22Rv1 (cell line): ENCODE results near the gene KMT5C.

Experiments used
- ZFX ChIP-seq: fragments of 450-650 bp; IDR thresholded peaks from 2 replicates; pipeline ENCODE4 v1.6.1; 2017; ENCODE audit warnings: antibody characterized with exemption, borderline replicate concordance
- TF ChIP-seq, protein P1 (sequence below): fragments of 450-650 bp; IDR thresholded peaks from 2 replicates; pipeline ENCODE4 v1.5.1; 2017; ENCODE audit warnings: mild to moderate bottlenecking

DNA sequence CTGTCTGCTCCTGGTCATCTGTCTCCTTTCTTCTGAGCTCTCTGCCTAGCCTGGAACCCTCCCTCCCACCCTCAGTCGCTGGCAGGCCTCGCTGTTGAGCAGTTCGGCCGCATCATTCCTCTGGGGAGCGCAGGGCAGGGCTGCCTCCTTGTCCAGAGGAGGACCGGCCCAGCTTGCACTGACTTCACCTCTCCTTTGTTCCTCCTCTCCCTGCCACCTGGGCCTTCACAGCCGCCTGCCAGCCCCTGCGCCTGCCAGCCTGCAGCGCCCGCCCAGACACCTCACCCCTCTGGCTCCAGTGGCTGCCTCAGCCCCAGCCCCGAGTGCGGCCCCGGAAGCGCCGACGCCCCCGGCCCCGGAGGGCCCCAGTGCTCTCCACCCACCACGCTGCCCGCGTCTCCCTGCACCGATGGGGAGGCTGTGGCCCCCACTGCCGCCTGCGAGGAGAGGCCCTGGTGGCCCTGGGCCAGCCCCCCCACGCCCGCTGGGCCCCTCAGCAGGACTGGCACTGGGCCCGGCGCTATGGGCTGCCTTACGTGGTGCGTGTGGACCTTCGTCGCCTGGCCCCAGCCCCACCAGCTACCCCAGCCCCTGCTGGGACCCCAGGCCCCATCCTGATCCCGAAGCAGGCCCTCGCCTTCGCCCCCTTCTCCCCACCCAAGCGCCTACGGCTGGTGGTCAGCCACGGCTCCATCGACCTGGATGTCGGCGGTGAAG is 7.2 kb downstream of the KMT5C start:
- TF ChIP-seq, protein P1, sequence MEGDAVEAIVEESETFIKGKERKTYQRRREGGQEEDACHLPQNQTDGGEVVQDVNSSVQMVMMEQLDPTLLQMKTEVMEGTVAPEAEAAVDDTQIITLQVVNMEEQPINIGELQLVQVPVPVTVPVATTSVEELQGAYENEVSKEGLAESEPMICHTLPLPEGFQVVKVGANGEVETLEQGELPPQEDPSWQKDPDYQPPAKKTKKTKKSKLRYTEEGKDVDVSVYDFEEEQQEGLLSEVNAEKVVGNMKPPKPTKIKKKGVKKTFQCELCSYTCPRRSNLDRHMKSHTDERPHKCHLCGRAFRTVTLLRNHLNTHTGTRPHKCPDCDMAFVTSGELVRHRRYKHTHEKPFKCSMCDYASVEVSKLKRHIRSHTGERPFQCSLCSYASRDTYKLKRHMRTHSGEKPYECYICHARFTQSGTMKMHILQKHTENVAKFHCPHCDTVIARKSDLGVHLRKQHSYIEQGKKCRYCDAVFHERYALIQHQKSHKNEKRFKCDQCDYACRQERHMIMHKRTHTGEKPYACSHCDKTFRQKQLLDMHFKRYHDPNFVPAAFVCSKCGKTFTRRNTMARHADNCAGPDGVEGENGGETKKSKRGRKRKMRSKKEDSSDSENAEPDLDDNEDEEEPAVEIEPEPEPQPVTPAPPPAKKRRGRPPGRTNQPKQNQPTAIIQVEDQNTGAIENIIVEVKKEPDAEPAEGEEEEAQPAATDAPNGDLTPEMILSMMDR, result no peak
- TF ChIP-seq ZFX, result no peak
